HG02642 (cell line): ENCODE measurements around the gene CLMP.

Source experiments
- ATAC-seq: cut with Tn5 transposase; IDR thresholded peaks from one replicate; pipeline ENCODE4 v1.9.1; 2021; ENCODE audit warnings: mild to moderate bottlenecking; ENCODE audit not compliant: unreplicated experiment, poor library complexity

Gene CLMP, protein sequence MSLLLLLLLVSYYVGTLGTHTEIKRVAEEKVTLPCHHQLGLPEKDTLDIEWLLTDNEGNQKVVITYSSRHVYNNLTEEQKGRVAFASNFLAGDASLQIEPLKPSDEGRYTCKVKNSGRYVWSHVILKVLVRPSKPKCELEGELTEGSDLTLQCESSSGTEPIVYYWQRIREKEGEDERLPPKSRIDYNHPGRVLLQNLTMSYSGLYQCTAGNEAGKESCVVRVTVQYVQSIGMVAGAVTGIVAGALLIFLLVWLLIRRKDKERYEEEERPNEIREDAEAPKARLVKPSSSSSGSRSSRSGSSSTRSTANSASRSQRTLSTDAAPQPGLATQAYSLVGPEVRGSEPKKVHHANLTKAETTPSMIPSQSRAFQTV

DNA sequence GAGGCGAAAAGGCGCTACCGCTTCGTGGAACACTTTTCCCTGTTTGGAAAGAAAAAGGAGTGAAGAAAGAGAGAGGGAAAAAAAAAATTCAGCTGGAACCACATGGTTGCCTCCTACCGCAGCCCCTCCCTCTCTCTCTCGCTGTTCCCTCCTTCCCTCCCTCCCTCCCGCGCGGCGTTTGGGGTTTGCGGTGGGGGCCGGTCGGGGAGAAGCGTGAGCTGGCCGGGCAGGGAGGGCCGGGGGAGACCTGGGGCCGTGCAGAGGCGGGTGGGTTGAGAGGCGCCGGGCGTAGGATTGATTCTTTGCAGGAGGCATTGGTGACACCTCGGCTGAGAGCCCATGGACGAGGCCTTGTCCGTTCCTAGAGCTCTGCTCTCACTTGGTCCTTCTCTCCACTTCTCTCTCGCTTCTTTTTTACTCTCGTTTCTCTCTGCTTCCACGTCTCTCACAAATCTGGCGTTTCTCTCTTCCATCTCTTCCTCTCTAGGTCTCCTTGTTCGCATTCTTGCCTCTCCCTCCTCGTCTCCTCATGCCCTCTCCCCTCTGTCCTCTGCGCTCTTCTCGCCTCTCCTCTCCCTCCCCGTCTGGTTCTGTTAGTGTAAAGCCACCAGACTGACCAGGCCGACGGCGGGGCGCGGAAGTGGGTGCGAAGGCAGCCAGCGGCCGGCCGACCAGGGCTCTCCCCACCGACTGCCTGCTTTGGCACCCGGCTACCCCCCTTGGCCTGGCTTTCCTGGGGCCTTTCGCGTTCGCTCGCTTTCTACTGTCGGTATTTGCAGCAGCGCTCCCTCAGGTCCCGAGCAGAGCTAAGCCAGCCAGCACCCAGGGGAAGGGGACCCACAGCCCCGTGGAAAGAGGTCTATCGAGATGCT, at the start of gene CLMP:
Gene CLMP (minus strand): TSS at position 61 of the 872 bp plus-strand sequence. CDS start 308 bp downstream, outside the sequence.
- ATAC-seq: no peak

DNA sequence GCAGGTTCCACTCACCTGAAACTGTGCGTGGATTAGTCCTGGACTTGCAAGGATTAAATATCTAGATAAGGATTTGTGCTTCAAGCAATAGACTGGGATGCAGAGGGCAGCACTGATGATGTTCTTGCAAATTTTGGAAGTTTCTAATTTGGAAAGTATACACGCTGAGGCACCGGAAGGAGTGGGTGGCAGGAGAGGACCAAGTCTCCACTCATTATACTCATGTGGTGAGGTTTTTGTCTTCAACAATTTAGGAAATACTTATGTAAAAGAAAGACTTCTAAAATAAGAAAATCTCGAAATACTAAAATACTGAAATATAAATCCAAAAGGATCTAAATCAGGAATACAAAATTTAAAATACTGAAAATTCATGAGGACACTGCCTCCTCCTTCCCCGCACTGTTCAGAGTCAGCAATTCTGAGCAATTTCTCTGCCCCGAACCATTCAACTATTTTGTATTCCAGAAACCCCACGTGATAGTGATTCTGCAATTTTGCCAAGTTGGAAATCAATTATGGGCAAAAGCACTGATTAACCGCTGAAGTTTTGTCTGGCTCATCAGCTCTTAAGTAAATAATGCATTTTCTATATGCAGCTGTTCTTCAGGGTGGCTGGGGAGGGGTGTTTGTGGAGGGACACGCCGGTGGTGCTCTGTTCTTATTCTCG, 47.0 kb upstream of the CLMP start:
- ATAC-seq: no peak

DNA sequence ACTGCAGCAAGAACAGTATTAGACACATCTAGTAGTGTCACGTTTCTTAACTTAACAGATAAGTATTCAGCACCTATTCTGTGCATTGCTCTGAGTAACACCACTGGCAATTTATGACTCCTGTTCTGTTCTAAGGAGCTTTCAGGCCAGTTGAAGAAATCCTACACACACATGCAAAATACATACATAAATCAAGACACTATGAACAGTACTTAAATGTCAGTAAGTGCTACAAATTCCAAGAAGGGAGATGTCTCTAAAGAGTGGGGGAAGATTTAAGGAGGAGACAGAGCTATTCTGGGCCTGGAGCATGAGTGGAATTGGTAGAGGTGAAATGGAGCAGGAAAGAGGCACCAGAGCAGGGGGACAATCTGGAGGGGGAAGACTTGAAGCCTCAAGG, 46.2 kb upstream of the CLMP start:
- ATAC-seq: no peak

DNA sequence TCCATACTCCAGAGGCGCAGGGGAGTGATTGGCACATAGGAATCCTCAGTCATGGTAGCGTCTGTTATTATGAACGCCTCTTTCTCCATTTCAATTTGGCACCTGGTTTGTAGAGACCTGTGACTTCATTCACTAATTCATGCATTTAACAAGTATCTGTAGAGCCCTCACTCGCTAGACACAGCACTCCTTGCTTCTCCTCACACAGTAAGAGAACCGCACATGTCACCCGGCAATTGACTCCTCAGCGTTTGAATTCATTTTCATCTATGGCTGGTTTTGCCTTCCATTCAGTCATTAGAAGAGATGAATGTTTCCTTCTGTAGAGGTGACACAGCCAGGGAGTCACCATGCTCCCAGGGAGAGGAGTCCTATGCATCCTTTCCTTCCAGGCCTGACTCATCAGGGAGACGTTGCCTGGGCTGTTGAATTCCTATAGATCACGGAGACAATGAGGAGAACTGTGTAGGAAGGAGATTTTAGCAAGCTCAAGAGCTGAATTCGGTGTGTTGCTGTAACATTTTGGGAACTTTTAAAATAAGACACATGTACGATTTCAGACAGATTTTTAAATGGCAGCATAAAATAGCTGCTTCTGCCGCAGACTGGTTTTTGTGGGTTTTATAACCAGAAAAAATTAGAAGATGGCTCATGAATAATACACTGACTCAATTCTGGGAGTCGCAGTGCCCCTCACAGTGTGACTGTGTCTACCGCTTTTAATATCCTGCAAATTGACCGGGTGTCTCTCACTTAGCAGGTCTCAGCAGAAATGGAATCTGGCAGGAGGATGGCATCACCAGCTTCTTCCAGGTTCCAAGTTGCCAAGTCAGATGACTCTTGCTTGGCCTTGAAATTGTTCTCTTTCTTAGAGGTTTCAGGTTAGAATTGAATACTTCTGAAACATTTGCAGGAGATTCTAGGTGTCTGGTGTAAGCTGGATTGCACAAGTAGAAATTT, 44.4 kb upstream of the CLMP start:
- ATAC-seq: no peak

DNA sequence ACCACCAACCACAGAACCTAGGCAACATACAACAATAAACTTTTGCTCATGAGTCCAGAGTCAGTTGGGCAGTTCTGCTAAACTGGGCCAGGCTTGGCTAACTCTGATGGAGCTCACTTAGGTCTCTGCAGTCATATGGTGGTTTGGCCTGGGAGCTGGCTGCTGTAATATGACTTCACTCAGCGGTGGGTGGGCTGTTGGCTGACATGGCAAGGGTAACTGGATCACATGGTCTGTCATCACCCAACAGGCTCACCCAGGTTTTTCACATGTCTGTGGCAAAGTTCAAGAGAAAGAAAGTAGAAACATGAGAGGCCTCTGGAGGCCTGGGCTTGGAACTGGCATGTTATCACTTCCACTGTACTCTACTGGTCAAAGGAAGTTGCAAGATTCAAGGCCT, 43.2 kb upstream of the CLMP start:
- ATAC-seq: no peak

DNA sequence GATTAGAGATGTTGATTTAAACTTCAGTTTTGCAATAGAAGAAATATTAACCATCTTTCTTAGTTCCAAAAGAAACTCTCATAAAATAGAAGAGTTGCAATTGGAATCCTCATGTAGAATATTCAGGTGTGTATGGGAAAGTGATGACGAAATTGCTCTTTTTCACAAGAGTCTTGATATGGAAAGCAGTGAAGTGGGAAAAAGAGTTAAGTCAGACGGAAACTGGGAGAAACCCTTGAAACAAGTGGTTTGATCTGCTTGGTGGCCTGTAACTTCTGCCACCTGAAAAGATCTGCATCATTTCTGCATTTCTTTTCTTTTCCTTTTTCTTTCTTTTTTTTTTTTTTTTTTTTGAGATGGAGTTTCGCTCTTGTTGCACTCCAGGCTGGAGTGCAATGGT, 41.8 kb upstream of the CLMP start:
- ATAC-seq: no peak

DNA sequence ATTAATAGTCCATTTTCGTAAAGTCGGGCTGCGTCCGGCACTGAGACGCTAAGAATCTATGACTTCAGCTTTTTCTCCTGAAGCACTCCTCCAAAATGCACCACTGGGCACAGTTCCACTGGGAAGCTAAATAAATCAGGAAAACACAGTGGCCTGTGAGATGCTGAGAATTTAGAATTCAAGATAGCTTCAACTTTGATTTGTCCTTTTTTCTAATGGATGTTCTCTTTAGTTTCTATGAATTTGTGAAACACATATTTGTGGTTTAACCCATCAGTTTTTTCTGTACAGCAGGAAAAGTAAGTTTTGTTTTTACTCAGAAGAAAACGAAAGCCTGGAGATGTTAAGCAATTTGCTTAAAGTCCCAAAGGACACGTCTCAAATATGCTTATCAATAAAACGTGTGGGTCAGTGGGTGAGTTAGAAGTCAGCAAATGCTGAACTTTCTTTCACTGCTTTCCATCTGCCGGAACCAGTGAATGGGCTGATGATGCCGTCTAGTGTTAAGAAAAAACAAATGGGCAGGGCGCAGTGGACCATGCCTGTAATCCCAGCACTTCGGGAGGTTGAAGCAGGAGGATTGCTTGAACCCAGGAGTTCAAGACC, 40.7 kb upstream of the CLMP start:
- no peak for ATAC-seq

DNA sequence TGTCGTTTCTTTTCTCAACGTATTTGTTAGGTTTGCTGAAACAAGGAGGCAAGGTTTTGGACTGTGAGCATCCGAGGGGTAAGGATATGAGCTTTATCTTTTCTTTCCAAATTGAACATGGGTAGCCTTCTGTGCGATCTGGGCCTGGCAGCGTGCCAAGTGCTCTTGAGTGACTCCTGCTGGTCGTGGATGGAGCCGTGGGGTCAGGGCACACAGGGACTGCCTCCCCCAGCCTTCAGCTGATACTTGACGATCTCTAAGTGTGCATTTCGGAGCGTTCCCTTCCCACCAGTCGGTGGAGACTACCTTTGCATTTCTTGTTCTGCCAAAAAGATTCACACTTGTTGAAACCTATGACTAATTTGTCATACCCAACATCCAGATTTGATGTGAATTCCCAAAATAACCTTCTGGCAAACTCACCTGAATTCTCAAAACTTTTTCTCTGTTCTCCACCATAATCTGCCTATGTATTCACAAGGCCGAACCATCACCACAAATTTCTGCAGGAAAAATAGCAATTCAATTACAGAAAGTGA, 40.1 kb upstream of the CLMP start:
- no peak for ATAC-seq

DNA sequence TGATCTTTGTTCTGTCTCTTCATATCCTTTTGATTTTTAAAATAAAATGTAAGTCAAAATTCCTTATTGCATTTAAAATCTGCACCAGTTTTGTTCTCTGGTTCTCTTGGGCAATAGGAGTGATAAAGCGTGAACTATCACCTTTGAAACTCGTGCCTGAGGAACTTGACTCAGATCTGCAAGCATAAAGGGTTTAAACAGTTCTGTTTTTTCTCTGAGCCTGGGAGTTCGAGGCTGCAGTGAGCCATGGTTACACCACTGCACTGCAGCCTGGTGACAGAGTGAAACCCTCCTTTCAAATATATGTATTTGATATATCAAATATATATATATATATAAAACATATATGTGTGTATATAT, 38.9 kb upstream of the CLMP start:
- ATAC-seq: no peak

DNA sequence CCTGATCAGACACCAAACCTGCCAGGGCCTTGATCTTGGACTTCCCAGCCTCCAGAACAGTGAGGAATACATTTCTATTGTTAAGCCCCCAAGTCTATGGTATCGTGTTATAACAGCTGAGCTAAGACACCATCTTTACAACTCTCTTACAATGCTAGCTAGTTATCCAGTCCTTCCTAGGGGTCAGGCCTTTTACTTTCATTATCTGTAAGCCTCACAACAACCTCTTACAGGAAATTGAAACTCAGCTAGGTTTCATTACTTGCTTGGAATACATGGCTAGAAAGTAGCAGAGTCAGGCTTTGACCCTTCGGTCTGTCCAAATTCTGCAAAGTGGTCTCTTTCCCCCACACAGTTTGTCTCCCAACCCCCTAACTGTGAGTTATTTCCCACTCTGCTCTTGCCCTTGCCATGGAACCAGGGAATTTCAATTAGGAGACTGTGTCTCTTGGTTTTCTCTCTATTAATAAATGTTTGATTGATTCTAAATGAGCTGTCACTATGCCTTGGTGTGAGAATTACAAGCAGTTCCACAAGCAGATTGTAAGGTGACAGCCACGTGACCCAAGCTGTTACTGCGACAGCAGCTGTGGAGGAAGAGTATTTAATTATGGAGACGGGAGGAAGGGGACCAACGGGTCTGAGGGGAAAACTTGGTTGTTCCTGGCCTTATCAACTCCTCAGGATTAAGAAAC, 38.4 kb upstream of the CLMP start:
- ATAC-seq: peak; percentile 86

DNA sequence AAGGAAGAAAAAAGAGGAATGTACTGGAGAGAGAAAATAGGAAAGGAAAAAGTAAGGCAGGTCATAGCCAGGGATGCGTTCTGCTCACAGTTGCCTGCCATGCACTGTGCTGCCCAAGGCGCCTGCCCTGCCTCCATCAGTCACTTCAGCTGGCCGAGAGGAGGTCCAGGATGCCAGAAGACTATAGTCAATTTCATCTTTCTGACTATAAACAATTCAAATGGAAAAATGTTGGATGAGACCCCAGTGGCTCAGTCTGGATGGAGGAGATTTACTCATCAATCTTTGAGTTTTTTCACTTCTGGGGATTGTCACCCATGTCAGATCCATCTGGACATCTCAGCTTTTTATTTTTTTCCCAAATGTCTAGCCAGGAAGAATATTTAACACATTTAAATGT, 36.7 kb upstream of the CLMP start:
- no peak for ATAC-seq

DNA sequence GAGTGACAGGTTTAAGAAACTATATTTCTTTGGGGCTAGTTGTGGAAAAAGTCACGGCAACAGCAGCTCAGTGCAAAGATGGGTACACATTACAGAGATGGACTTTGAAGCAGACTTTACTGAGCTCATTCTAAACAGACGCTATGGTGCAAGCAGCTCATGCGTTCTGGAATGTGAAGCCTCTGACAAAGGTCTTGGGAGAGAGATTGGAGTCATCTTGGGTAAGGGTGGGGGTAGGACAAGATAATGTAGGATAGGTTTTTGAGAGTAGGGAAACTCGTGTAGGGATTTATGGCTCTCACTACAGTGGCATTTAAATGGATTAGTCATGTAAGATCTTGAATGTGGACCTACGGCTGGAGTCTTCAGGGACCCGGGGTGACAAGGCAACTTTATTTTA, 36.2 kb upstream of the CLMP start:
- no peak for ATAC-seq

DNA sequence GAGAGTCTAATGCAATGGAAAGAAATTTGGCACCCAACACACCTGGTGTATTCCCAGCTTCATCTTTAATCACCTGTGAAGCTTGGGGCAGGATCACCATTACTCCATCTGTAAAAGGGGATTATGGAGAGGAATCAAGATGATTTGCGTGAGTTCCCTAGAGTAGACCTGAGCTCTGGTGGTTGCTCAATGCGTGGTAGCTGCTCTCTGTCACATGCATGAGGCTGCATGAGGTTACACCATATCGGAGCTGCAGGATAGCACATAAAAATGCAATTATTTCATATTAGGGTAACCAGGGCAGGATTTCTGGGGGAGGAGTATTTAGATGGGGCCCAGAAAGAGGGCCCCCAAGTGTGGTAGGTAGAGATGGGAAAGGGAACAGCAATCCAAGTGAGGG, 35.3 kb upstream of the CLMP start:
- ATAC-seq: no peak

DNA sequence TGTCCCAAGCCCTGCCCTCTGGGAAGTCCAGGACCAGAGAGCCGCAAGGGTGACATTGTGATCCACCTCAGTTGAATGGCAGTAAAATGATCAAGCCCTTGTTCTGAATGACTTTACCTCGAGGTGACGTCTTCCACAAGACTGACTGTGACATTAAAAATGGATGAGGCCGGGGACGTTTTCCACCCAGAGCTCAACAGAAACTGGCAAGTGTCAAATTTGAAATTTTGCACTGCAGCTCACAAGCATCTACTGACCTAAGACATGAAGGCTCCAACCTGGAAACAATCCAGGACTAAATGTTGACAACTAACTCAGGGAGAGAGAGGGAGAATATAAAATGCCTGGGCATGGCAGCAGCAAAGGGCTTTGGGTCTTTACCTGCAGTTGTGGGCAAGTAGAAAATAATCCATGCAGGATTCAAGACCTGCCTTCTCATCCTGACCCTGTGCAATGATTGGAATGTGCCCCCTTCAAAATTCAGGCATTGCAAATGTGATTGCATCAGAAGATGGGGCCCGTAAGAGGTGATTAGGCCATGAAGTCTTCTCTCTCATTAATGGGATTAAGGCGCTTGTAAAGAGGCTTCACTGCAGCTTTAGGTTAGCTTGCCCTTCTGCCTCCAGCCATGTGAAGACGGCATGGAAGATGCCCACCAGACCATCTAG, 33.6 kb upstream of the CLMP start:
- ATAC-seq: no peak

DNA sequence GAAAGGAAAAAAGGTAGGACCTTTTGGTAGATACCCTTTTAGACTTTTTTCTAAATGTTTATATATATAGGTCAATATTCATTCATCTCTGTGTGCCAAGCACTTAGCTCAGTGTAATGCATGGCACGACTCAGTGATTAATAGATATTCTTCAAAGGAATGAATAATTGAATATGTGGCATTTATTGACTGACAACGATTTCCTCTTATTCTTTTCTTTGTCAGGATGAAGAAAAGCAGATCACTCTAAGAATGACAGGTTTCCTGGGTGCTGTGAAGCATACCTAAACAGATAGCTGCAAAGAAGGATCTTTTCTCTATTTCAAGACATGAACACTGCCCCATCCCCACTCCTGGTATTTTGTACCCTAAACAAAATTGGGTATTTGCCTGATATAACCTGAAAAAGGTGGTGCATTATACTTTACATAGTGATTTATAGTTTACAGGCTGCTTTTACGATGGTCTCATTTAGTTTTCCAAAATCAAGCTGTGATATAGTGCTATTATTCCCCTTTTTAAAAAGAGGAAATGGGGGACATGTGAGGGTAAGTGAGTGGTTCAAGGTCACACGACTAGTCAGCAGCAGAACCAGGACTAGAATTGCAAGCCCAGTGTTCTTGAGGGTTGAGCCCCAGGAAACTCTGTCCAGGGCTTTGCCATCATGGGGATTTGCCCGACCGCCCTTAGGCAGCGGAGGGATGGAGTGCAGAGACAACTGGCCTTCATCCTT, 32.9 kb upstream of the CLMP start:
- no peak for ATAC-seq

DNA sequence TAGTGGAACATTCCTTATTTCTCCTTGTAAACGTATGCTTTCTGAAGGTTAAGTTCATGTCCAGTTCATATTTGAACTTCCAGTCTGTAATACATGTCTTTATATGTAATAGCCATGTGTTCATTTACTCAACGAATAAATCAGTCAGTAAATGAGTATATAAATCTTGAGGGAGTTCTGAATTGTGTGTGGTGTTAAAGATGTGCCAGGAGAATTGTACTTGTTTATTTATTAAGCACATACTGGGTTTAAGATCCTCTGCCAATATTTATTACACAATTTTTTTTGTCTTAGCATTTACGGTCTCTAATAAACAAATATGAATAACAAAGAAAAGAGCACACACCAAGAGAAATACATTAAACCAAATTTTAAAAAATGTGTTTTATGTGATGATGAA, 26.5 kb upstream of the CLMP start:
- ATAC-seq: no peak

DNA sequence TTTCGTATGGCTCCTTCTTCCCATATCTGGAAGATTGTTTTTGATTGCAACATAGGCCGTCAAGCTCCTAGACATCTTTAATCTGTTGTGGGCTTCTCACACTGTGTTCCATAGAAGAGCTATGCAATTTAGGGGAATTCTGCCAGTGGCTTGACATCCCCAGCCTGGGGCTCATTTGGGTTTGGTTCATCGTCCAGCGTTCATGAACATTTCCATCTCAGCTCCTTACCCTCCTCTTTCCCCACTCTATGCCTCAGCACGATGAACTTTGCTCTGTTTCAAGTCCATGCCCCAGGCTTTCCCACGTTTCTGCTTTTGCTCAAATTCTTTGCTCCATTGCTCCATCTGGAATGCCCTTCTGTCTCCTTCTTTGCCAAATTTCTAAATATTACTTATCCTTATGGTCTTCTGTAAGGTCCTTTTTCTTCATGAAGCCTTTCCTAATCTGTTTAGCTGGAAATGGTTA, 26.1 kb upstream of the CLMP start:
- no peak for ATAC-seq
